ENCODE data around the gene TCHP.
"Not testable (repeated sequence)": the region's sequence is repeated elsewhere in the genome, so short reads cannot be mapped to it uniquely, and the experiment has no call there.

The TCHP gene

DNA sequence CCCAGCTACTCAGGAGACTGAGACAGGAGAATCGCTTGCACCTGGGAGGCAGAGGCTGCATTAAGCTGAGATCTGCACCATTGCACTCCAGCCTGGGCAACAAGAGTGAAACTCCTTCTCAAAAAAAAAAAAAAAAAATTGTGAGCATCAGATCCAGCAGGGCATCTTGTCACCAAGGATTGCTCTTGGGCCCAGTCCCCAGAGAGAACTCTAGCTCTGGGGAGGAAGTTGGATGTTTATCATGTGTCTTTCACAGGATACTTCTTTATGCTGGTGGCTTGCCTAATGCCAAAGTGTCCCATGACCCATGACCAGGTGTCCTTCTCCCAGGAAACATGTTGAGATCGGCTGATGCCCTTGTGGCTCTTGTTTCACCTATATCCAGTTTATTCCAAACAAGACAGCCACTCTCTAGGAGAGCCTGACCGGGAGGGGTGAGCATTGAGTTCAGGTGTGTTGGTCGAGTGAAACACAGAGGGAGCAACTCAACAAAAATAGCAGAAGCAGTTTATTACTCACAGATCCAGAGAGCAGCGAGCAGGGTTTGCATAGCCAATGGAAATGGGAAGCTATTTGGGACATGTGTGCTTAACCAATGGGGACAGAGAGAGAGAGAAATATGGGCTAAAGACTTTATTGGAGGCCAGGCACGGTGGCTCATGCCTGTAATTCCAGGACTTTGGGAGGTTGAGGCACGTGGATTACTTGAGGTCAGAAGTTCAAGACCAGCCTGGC, 6.6 kb upstream of the TCHP start:
- Histone ChIP-seq H3K4me3 (ENCODE audit: low read length) (no peak overlapping the region), H3K9ac (ENCODE audit: low read length) (no peak overlapping the region), H3K36me3 (ENCODE audit: control insufficient read depth, low read depth, low read length) (no peaks in the 10 kb centered on the region), H3K4me1 (ENCODE audit: control insufficient read depth, low read depth, low read length) (no peaks in the 10 kb centered on the region), H3K9me3 (ENCODE audit: control insufficient read depth, low read depth, low read length) (no peaks in the 10 kb centered on the region), H3K27me3 (ENCODE audit: control insufficient read depth, insufficient read depth, low read length) (peaks cover 42% of the 10 kb centered on the region), H3K27ac (ENCODE audit: low read length) (no peak overlapping the region)

- H3K4me3 ChIP-seq (ENCODE audit: low read length): no peak overlapping the region
Measured at GRCh38 chr12:109894939-109895338, 5.1 kb upstream of the TCHP start.

GRCh38 chr12:109896188-109896587, 3.9 kb upstream of the TCHP start:
- Histone ChIP-seq H3K36me3 (ENCODE audit: control insufficient read depth, low read depth, low read length) (no peaks in the 10 kb centered on the region), H3K4me3 (ENCODE audit: low read length) (no peak overlapping the region), H3K4me1 (ENCODE audit: control insufficient read depth, low read depth, low read length) (peaks cover 1% of the 10 kb centered on the region), H3K27ac (ENCODE audit: low read length) (no peak overlapping the region), H3K9me3 (ENCODE audit: control insufficient read depth, low read depth, low read length) (no peaks in the 10 kb centered on the region), H3K27me3 (ENCODE audit: control insufficient read depth, insufficient read depth, low read length) (peaks cover 70% of the 10 kb centered on the region), H3K9ac (ENCODE audit: low read length) (no peak overlapping the region)

More at GRCh38 chr12:109894939-109895338, 5.1 kb upstream of the TCHP start:
- H3K9me3 ChIP-seq (ENCODE audit: control insufficient read depth, low read depth, low read length): no peaks in the 10 kb centered on the region
- H3K27ac ChIP-seq (ENCODE audit: low read length): no peak overlapping the region
- no peak overlapping the region for H3K9ac ChIP-seq (ENCODE audit: low read length)
- no peaks in the 10 kb centered on the region for H3K36me3 ChIP-seq (ENCODE audit: control insufficient read depth, low read depth, low read length)
- H3K4me1 ChIP-seq (ENCODE audit: control insufficient read depth, low read depth, low read length): no peaks in the 10 kb centered on the region
- peaks cover 57% of the 10 kb centered on the region for H3K27me3 ChIP-seq (ENCODE audit: control insufficient read depth, insufficient read depth, low read length)

- Histone ChIP-seq H3K9me3 (ENCODE audit: control insufficient read depth, low read depth, low read length) (no peaks in the 10 kb centered on the region), H3K36me3 (ENCODE audit: control insufficient read depth, low read depth, low read length) (no peaks in the 10 kb centered on the region), H3K27ac (ENCODE audit: low read length) (no peak overlapping the region), H3K9ac (ENCODE audit: low read length) (no peak overlapping the region), H3K4me1 (ENCODE audit: control insufficient read depth, low read depth, low read length) (peaks cover 8% of the 10 kb centered on the region), H3K27me3 (ENCODE audit: control insufficient read depth, insufficient read depth, low read length) (peaks cover 75% of the 10 kb centered on the region), H3K4me3 (ENCODE audit: low read length) (no peak overlapping the region)
Measured at GRCh38 chr12:109897029-109897428, 3.0 kb upstream of the TCHP start.

GRCh38 chr12:109899345-109899744, 729 bp upstream of the TCHP start:
- Histone ChIP-seq H3K4me1 (ENCODE audit: control insufficient read depth, low read depth, low read length) (peaks cover 11% of the 10 kb centered on the region), H3K27me3 (ENCODE audit: control insufficient read depth, insufficient read depth, low read length) (peaks cover 97% of the 10 kb centered on the region), H3K36me3 (ENCODE audit: control insufficient read depth, low read depth, low read length) (peaks cover 13% of the 10 kb centered on the region)
- H3K4me3 ChIP-seq (ENCODE audit: low read length); H3K27ac ChIP-seq (ENCODE audit: low read length); H3K9me3 ChIP-seq (ENCODE audit: control insufficient read depth, low read depth, low read length); H3K9ac ChIP-seq (ENCODE audit: low read length): not testable (repeated sequence)

GRCh38 chr12:109900752-109901580, 892 bp downstream of the TCHP start:
- Histone ChIP-seq H3K27me3 (ENCODE audit: control insufficient read depth, insufficient read depth, low read length) (peaks cover 99% of the 10 kb centered on the region), H3K4me3 (ENCODE audit: low read length) (peak overlapping the region; percentile 84), H3K9me3 (ENCODE audit: control insufficient read depth, low read depth, low read length) (no peaks in the 10 kb centered on the region), H3K9ac (ENCODE audit: low read length) (peak overlapping the region; percentile 64), H3K4me1 (ENCODE audit: control insufficient read depth, low read depth, low read length) (peaks cover 11% of the 10 kb centered on the region), H3K27ac (ENCODE audit: low read length) (no peak overlapping the region), H3K36me3 (ENCODE audit: control insufficient read depth, low read depth, low read length) (peaks cover 15% of the 10 kb centered on the region)

- Histone ChIP-seq H3K9me3 (ENCODE audit: control insufficient read depth, low read depth, low read length) (no peaks in the 10 kb centered on the region), H3K4me1 (ENCODE audit: control insufficient read depth, low read depth, low read length) (peaks cover 11% of the 10 kb centered on the region), H3K4me3 (ENCODE audit: low read length) (no peak overlapping the region), H3K27me3 (ENCODE audit: control insufficient read depth, insufficient read depth, low read length) (peaks cover 79% of the 10 kb centered on the region), H3K27ac (ENCODE audit: low read length) (no peak overlapping the region), H3K9ac (ENCODE audit: low read length) (no peak overlapping the region), H3K36me3 (ENCODE audit: control insufficient read depth, low read depth, low read length) (peaks cover 21% of the 10 kb centered on the region)
Measured at GRCh38 chr12:109902891-109903418, 2.9 kb downstream of the TCHP start.

GRCh38 chr12:109905301-109905700, 5.2 kb downstream of the TCHP start:
- Histone ChIP-seq H3K36me3 (ENCODE audit: control insufficient read depth, low read depth, low read length) (peaks cover 21% of the 10 kb centered on the region), H3K4me1 (ENCODE audit: control insufficient read depth, low read depth, low read length) (peaks cover 11% of the 10 kb centered on the region), H3K4me3 (ENCODE audit: low read length) (no peak overlapping the region), H3K9me3 (ENCODE audit: control insufficient read depth, low read depth, low read length) (no peaks in the 10 kb centered on the region), H3K9ac (ENCODE audit: low read length) (no peak overlapping the region), H3K27ac (ENCODE audit: low read length) (no peak overlapping the region), H3K27me3 (ENCODE audit: control insufficient read depth, insufficient read depth, low read length) (peaks cover 55% of the 10 kb centered on the region)

DNA sequence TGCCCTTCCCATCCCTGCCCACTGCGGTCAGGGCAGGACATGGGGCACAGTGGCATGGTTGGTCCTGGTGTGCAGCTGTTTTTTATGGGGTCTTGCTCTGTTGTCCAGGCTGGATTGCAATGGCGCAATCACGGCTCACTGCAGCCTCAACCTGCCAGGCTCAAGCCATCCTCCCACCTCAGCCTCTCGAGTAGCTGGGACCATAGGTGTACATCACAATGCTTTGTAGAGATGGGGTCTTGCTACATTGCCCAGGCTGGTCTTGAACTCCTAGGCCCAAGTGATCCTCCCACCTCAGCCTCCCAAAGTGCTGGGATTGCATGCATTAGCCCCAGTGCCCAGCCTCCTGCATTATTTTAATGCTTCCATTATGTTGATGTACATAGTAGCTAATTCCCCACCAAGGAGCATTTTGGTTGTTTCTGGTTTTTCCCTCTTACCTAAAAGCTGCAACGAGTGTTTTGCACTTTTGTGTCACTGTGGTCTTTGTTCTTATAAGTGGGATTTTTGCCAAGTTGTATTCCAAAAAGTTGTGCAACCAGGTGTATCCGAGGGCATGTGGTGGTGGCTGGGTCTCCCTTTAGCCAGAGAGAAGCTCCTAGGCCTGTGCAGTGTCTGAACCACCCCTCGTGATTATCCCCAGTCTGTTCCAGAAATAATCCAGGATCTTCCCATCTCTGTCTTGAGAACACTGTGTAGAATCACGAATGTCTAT, 10.3 kb downstream of the TCHP start:
- no peak overlapping the region for H3K4me3 ChIP-seq (ENCODE audit: low read length)
- no peak overlapping the region for H3K27ac ChIP-seq (ENCODE audit: low read length)
- H3K4me1 ChIP-seq (ENCODE audit: control insufficient read depth, low read depth, low read length): no peaks in the 10 kb centered on the region
- peaks cover 4% of the 10 kb centered on the region for H3K27me3 ChIP-seq (ENCODE audit: control insufficient read depth, insufficient read depth, low read length)
- H3K9ac ChIP-seq (ENCODE audit: low read length): no peak overlapping the region
- H3K9me3 ChIP-seq (ENCODE audit: control insufficient read depth, low read depth, low read length): no peaks in the 10 kb centered on the region
- H3K36me3 ChIP-seq (ENCODE audit: control insufficient read depth, low read depth, low read length): peaks cover 13% of the 10 kb centered on the region

- Histone ChIP-seq H3K9ac (ENCODE audit: low read length) (no peak overlapping the region), H3K4me1 (ENCODE audit: control insufficient read depth, low read depth, low read length) (no peaks in the 10 kb centered on the region), H3K27me3 (ENCODE audit: control insufficient read depth, insufficient read depth, low read length) (no peaks in the 10 kb centered on the region), H3K9me3 (ENCODE audit: control insufficient read depth, low read depth, low read length) (no peaks in the 10 kb centered on the region), H3K27ac (ENCODE audit: low read length) (no peak overlapping the region), H3K36me3 (ENCODE audit: control insufficient read depth, low read depth, low read length) (peaks cover 13% of the 10 kb centered on the region), H3K4me3 (ENCODE audit: low read length) (no peak overlapping the region)
Measured at GRCh38 chr12:109910969-109911348, 10.9 kb downstream of the TCHP start.

GRCh38 chr12:109912855-109913321, 12.8 kb downstream of the TCHP start:
- no peak overlapping the region for H3K4me3 ChIP-seq (ENCODE audit: low read length)
- no peaks in the 10 kb centered on the region for H3K27me3 ChIP-seq (ENCODE audit: control insufficient read depth, insufficient read depth, low read length)
- no peak overlapping the region for H3K9ac ChIP-seq (ENCODE audit: low read length)
- no peak overlapping the region for H3K27ac ChIP-seq (ENCODE audit: low read length)
- no peaks in the 10 kb centered on the region for H3K9me3 ChIP-seq (ENCODE audit: control insufficient read depth, low read depth, low read length)
- peaks cover 26% of the 10 kb centered on the region for H3K36me3 ChIP-seq (ENCODE audit: control insufficient read depth, low read depth, low read length)
- H3K4me1 ChIP-seq (ENCODE audit: control insufficient read depth, low read depth, low read length): no peaks in the 10 kb centered on the region
